Mesenchymal stem cell (in vitro differentiated cells and primary cell): ENCODE data around the gene NINL.

Source experiments
- DNase-seq: peaks from one replicate; pipeline ENCODE4 v3.0.0-alpha.2; 2013
- H2AFZ ChIP-seq: one replicate; pipeline ENCODE4 v1.6.1; 2013; ENCODE audit warnings: low read depth, mild to moderate bottlenecking, control low read depth, inconsistent platforms, low read length, moderate library complexity
- H2AK5ac ChIP-seq: 2 replicates; pipeline ENCODE4 v1.6.1; 2013; ENCODE audit warnings: low read length, moderate library complexity, mild to moderate bottlenecking, inconsistent platforms; ENCODE audit not compliant: severe bottlenecking
- H2BK120ac ChIP-seq: one replicate; pipeline ENCODE4 v1.6.1; 2013; ENCODE audit warnings: low read depth, mild to moderate bottlenecking, inconsistent platforms, low read length, moderate library complexity
- H2BK12ac ChIP-seq, 2 experiments: one replicate each; pipeline ENCODE4 v1.6.1; 2013; ENCODE audit warnings: inconsistent platforms in 2 of 2, low read length in 2 of 2, mild to moderate bottlenecking in 2 of 2, moderate library complexity in 2 of 2, control low read depth in 1 of 2
- H2BK15ac ChIP-seq: one replicate; pipeline ENCODE4 v1.6.1; 2013; ENCODE audit warnings: mild to moderate bottlenecking, low read depth, inconsistent platforms; ENCODE audit not compliant: poor library complexity, severe bottlenecking
- H2BK5ac ChIP-seq: 2 replicates; pipeline ENCODE4 v1.6.1; 2013; ENCODE audit warnings: low read depth, mild to moderate bottlenecking, low read length, control low read depth, inconsistent platforms; ENCODE audit not compliant: poor library complexity, severe bottlenecking
- H3K14ac ChIP-seq, 2 experiments: one replicate each; pipeline ENCODE4 v1.6.1; 2013; ENCODE audit warnings: inconsistent platforms in 2 of 2, low read length in 2 of 2, control low read depth in 1 of 2, mild to moderate bottlenecking in 1 of 2, moderate library complexity in 1 of 2
- H3K18ac ChIP-seq, 2 experiments: one replicate each; pipeline ENCODE4 v1.6.1; 2013; ENCODE audit warnings: inconsistent platforms in 2 of 2, low read length in 2 of 2, control low read depth in 1 of 2, low read depth in 1 of 2, mild to moderate bottlenecking in 1 of 2
- H3K23ac ChIP-seq, 2 experiments: one replicate each; pipeline ENCODE4 v1.6.1; 2013; ENCODE audit warnings: inconsistent platforms in 2 of 2, low read length in 2 of 2, mild to moderate bottlenecking in 2 of 2, moderate library complexity in 2 of 2, control low read depth in 1 of 2
- H3K27ac ChIP-seq: 2 replicates; pipeline ENCODE4 v1.5.1; 2013; ENCODE audit warnings: mild to moderate bottlenecking, moderate library complexity, low read length, control low read depth, inconsistent platforms; ENCODE audit not compliant: poor library complexity, severe bottlenecking
- H3K27me3 ChIP-seq, 2 experiments: 2 replicates each; pipeline versions ENCODE4 v1.6.1 to v1.7.0; 2013; ENCODE audit warnings: low read length in 2 of 2, mild to moderate bottlenecking in 2 of 2, moderate library complexity in 2 of 2, control low read depth in 1 of 2, inconsistent platforms in 1 of 2; ENCODE audit not compliant: control insufficient read depth in 1 of 2, insufficient read depth in 1 of 2
- H3K36me3 ChIP-seq, 2 experiments: 2 replicates each; pipeline versions ENCODE4 v1.6.1 to v1.7.0; 2013; ENCODE audit warnings: low read length in 2 of 2, control low read depth in 1 of 2, inconsistent platforms in 1 of 2, low read depth in 1 of 2, mild to moderate bottlenecking in 1 of 2; ENCODE audit not compliant: insufficient read depth in 2 of 2, control insufficient read depth in 1 of 2
- H3K4ac ChIP-seq, 2 experiments: one replicate each; pipeline ENCODE4 v1.6.1; 2013; ENCODE audit warnings: inconsistent platforms in 2 of 2, low read length in 2 of 2, mild to moderate bottlenecking in 2 of 2, moderate library complexity in 2 of 2, control low read depth in 1 of 2, low read depth in 1 of 2
- H3K4me1 ChIP-seq: 2 replicates; pipeline ENCODE4 v1.6.1; 2013; ENCODE audit warnings: low read depth, low read length, control low read depth; ENCODE audit not compliant: control insufficient read depth, insufficient read depth
- H3K4me2 ChIP-seq: 2 replicates; pipeline ENCODE4 v1.6.1; 2013; ENCODE audit warnings: low read length, mild to moderate bottlenecking, inconsistent platforms; ENCODE audit not compliant: poor library complexity, severe bottlenecking
- H3K4me3 ChIP-seq, 2 experiments: 2 replicates each; pipeline versions ENCODE4 v1.5.1 to v1.7.0; 2013; ENCODE audit warnings: low read length in 2 of 2, mild to moderate bottlenecking in 2 of 2, control low read depth in 1 of 2, low read depth in 1 of 2; ENCODE audit not compliant: insufficient read depth in 1 of 2
- H3K79me1 ChIP-seq: replicated peaks from 2 replicates; pipeline ENCODE4 v1.6.1; 2013; ENCODE audit warnings: mild to moderate bottlenecking, control low read depth, low read length, inconsistent platforms; ENCODE audit not compliant: poor library complexity, severe bottlenecking
- H3K9ac ChIP-seq: 2 replicates; pipeline ENCODE4 v1.7.0; 2013; ENCODE audit warnings: mild to moderate bottlenecking, low read length, moderate library complexity
- H3K9me3 ChIP-seq: 2 replicates; pipeline ENCODE4 v1.7.0; 2013; ENCODE audit warnings: mild to moderate bottlenecking, low read length; ENCODE audit not compliant: control insufficient read depth
- H4K8ac ChIP-seq: one replicate; pipeline ENCODE4 v1.6.1; 2013; ENCODE audit warnings: inconsistent platforms, mild to moderate bottlenecking, low read length, moderate library complexity
- H4K91ac ChIP-seq: one replicate; pipeline ENCODE4 v1.6.1; 2013; ENCODE audit warnings: mild to moderate bottlenecking, low read length, inconsistent platforms
- WGBS: methylation state at CpG from one replicate; pipeline ENCODE4 v1.1.7; 2013; ENCODE audit warnings: mixed read lengths; 5-methylcytosine and 5-hydroxymethylcytosine counted together

NINL gene

GRCh38 chr20:25424536-25424935, 160.8 kb downstream of the NINL start:
- Histone ChIP-seq H3K4me2 (no peak overlapping the region), H3K4me3 (no peak overlapping the region), H2BK15ac (no peak overlapping the region), H2BK120ac (no peak overlapping the region), H4K8ac (no peak overlapping the region), H3K27me3 (no peaks in the 10 kb centered on the region), H3K9me3 (no peaks in the 10 kb centered on the region), H2AFZ (no peak overlapping the region), H3K18ac (no peak overlapping the region), H2AK5ac (no peak overlapping the region), H3K9ac (no peak overlapping the region), H2BK5ac (no peak overlapping the region), H3K14ac (no peak overlapping the region), H4K91ac (no peak overlapping the region), H2BK12ac (no peak overlapping the region), H3K4me1 (no peaks in the 10 kb centered on the region), H3K4ac (no peak overlapping the region), H3K79me1 (peaks cover 2% of the 10 kb centered on the region), H3K23ac (no peak overlapping the region), H3K27ac (no peak overlapping the region), H3K36me3 (peaks cover 8 to 10% of the 10 kb centered on the region in 2 experiments)
- 100% methylated on average over 1 of the region's 3 CpGs for WGBS
- no peak for DNase-seq

- Histone ChIP-seq H3K18ac (no peak overlapping the region), H3K27me3 (no peaks in the 10 kb centered on the region), H3K79me1 (peaks cover 3% of the 10 kb centered on the region), H3K4ac (no peak overlapping the region), H2AK5ac (no peak overlapping the region), H3K23ac (no peak overlapping the region), H3K4me3 (no peak overlapping the region), H3K14ac (no peak overlapping the region), H2BK5ac (no peak overlapping the region), H3K36me3 (peaks cover 9 to 12% of the 10 kb centered on the region in 2 experiments), H3K4me2 (no peak overlapping the region), H4K91ac (no peak overlapping the region), H3K27ac (no peak overlapping the region), H3K9me3 (no peaks in the 10 kb centered on the region), H2AFZ (no peak overlapping the region), H2BK12ac (no peak overlapping the region), H4K8ac (no peak overlapping the region), H2BK120ac (no peak overlapping the region), H2BK15ac (no peak overlapping the region), H3K4me1 (no peaks in the 10 kb centered on the region), H3K9ac (no peak overlapping the region)
- 93% methylated on average over 4 of the region's 4 CpGs for WGBS
- no peak for DNase-seq
Measured at GRCh38 chr20:25422032-25422431, 163.3 kb downstream of the NINL start.

- Histone ChIP-seq H4K8ac (no peak overlapping the region), H3K27ac (no peak overlapping the region), H4K91ac (no peak overlapping the region), H2BK12ac (no peak overlapping the region), H3K79me1 (peaks cover 5% of the 10 kb centered on the region), H2BK5ac (no peak overlapping the region), H3K4me2 (no peak overlapping the region), H3K4ac (no peak overlapping the region), H2AFZ (no peak overlapping the region), H3K27me3 (no peaks in the 10 kb centered on the region), H2BK15ac (no peak overlapping the region), H3K9ac (peak overlapping the region; percentile 60), H3K4me3 (no peak overlapping the region), H3K14ac (no peak overlapping the region), H3K18ac (no peak overlapping the region), H3K9me3 (no peaks in the 10 kb centered on the region), H2BK120ac (no peak overlapping the region), H3K36me3 (peaks cover 5 to 7% of the 10 kb centered on the region in 2 experiments), H2AK5ac (no peak overlapping the region), H3K4me1 (no peaks in the 10 kb centered on the region), H3K23ac (no peak overlapping the region)
- DNase-seq, result no peak
Measured at GRCh38 chr20:25421102-25421501, 164.2 kb downstream of the NINL start.

GRCh38 chr20:25418776-25419175, 166.6 kb downstream of the NINL start:
- 62% methylated on average over 1 of the region's 1 CpG for WGBS
- H3K36me3 ChIP-seq, result peaks cover 3 to 7% of the 10 kb centered on the region in 2 experiments

More at GRCh38 chr20:25418776-25419175, 166.6 kb downstream of the NINL start:
- peak; percentile 17 for DNase-seq
- Histone ChIP-seq H3K4me1 (no peaks in the 10 kb centered on the region), H4K8ac (no peak overlapping the region), H3K14ac (no peak overlapping the region), H3K9me3 (no peaks in the 10 kb centered on the region), H2AK5ac (no peak overlapping the region), H2BK12ac (no peak overlapping the region), H2AFZ (no peak overlapping the region), H3K18ac (no peak overlapping the region), H2BK15ac (no peak overlapping the region), H4K91ac (no peak overlapping the region), H2BK5ac (no peak overlapping the region), H3K9ac (no peak overlapping the region), H3K79me1 (peaks cover 9% of the 10 kb centered on the region), H3K4ac (no peak overlapping the region), H3K27me3 (no peaks in the 10 kb centered on the region), H3K23ac (no peak overlapping the region), H2BK120ac (no peak overlapping the region), H3K27ac (no peak overlapping the region), H3K4me2 (no peak overlapping the region), H3K4me3 (no peak overlapping the region)
